ENCODE data around the gene SIK1.
"Not testable (repeated sequence)": the region's sequence is repeated elsewhere in the genome, so short reads cannot be mapped to it uniquely, and the experiment has no call there.

Gene SIK1

GRCh38 chr21:43439316-43440075, 12.6 kb upstream of the SIK1 start:
- DNase-seq (ENCODE audit: low spot score) = not testable (repeated sequence)

- not testable (repeated sequence) for DNase-seq (ENCODE audit: low spot score)
Observed at GRCh38 chr21:43436272-43436671, 9.3 kb upstream of the SIK1 start.

- DNase-seq (ENCODE audit: low spot score) = not testable (repeated sequence)
Observed at GRCh38 chr21:43433340-43434136, 6.6 kb upstream of the SIK1 start.

- DNase-seq (ENCODE audit: low spot score) = not testable (repeated sequence)
Observed at GRCh38 chr21:43430830-43431416, 4.0 kb upstream of the SIK1 start.

- DNase-seq (ENCODE audit: low spot score) = not testable (repeated sequence)
Observed at GRCh38 chr21:43428964-43429363, 2.0 kb upstream of the SIK1 start.

GRCh38 chr21:43427242-43427559, 270 bp upstream of the SIK1 start:
- DNase-seq (ENCODE audit: low spot score) = not testable (repeated sequence)

GRCh38 chr21:43426004-43426403, 927 bp downstream of the SIK1 start:
- not testable (repeated sequence) for DNase-seq (ENCODE audit: low spot score)

- DNase-seq (ENCODE audit: low spot score) = not testable (repeated sequence)
Observed at GRCh38 chr21:43419475-43419874, 7.5 kb downstream of the SIK1 start.

GRCh38 chr21:43414576-43414975, 12.4 kb downstream of the SIK1 start:
- not testable (repeated sequence) for DNase-seq (ENCODE audit: low spot score)

GRCh38 chr21:43412020-43412788, 14.7 kb downstream of the SIK1 start:
- DNase-seq (ENCODE audit: low spot score) = not testable (repeated sequence)

GRCh38 chr21:43410456-43411068, 16.4 kb downstream of the SIK1 start:
- DNase-seq (ENCODE audit: low spot score) = not testable (repeated sequence)

- DNase-seq (ENCODE audit: low spot score) = not testable (repeated sequence)
Observed at GRCh38 chr21:43407139-43407538, 19.8 kb downstream of the SIK1 start.

GRCh38 chr21:43404450-43404849, 22.5 kb downstream of the SIK1 start:
- DNase-seq (ENCODE audit: low spot score) = not testable (repeated sequence)

GRCh38 chr21:43403651-43404430, 23.1 kb downstream of the SIK1 start:
- not testable (repeated sequence) for DNase-seq (ENCODE audit: low spot score)

- DNase-seq (ENCODE audit: low spot score) = not testable (repeated sequence)
Observed at GRCh38 chr21:43401125-43401524, 25.8 kb downstream of the SIK1 start.

GRCh38 chr21:43399595-43400015, 27.3 kb downstream of the SIK1 start:
- not testable (repeated sequence) for DNase-seq (ENCODE audit: low spot score)

- DNase-seq (ENCODE audit: low spot score) = not testable (repeated sequence)
Observed at GRCh38 chr21:43399136-43399535, 27.8 kb downstream of the SIK1 start.

- not testable (repeated sequence) for DNase-seq (ENCODE audit: low spot score)
Observed at GRCh38 chr21:43398533-43398932, 28.4 kb downstream of the SIK1 start.

GRCh38 chr21:43398000-43398399, 28.9 kb downstream of the SIK1 start:
- not testable (repeated sequence) for DNase-seq (ENCODE audit: low spot score)

GRCh38 chr21:43397439-43397808, 29.5 kb downstream of the SIK1 start:
- DNase-seq (ENCODE audit: low spot score) = not testable (repeated sequence)

Data from LoVo (cell line).